AG09319 (cell line): ENCODE data around the gene HNRNPF.
A peak's percentile ranks its signal among the peaks of the same experiment; 100 is the strongest.

Source experiments
- DNase-seq: peaks from one replicate; pipeline ENCODE4 v3.0.0-alpha.2; 2010; ENCODE audit warnings: low read depth; ENCODE audit errors: extremely low read depth
- CTCF ChIP-seq: IDR thresholded peaks from 2 replicates; pipeline ENCODE4 v1.5.1; 2011; ENCODE audit warnings: low read depth, mild to moderate bottlenecking, inconsistent platforms, low read length, moderate library complexity

HNRNPF gene

GRCh38 chr10:43444897-43445466, 36.0 kb upstream of the HNRNPF start:
- no peak for TF ChIP-seq CTCF
- no peak for DNase-seq

GRCh38 chr10:43444323-43444722, 35.3 kb upstream of the HNRNPF start:
- DNase-seq = no peak

DNA sequence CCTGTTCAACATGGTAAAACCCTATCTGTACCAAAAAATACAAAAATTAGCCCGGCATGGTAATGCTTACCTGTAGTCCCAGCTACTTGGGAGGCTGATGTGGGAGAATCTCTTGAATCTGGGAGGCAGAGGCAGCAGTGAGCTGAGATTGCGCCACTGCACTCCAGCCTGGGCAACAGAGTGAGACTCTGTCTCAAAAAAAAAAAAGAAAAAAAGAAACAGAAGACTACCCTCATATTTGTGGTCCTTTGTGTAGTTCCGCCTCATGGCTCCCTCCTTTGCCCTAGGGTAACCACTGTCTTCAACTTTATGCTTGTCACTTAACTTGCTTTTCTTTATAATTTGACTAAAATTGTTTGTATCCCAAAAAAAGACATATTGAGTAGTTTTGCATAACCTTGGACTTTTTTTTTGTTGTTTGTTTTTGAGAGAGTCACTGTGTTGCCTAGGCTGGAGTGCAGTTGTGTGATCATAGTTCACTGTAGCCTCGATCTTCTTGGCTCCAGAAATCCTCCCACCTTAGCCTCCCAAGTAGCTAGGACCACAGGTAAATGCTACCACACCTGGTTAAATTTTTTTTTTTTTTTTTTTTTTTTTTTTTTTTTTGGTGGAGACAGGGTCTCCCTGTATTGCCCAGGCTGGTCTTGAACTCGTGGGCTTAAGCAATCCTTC, 31.6 kb upstream of the HNRNPF start:
- no peak for DNase-seq
- TF ChIP-seq CTCF = no peak

More at GRCh38 chr10:43444323-43444722, 35.3 kb upstream of the HNRNPF start:
- no peak for TF ChIP-seq CTCF

DNA sequence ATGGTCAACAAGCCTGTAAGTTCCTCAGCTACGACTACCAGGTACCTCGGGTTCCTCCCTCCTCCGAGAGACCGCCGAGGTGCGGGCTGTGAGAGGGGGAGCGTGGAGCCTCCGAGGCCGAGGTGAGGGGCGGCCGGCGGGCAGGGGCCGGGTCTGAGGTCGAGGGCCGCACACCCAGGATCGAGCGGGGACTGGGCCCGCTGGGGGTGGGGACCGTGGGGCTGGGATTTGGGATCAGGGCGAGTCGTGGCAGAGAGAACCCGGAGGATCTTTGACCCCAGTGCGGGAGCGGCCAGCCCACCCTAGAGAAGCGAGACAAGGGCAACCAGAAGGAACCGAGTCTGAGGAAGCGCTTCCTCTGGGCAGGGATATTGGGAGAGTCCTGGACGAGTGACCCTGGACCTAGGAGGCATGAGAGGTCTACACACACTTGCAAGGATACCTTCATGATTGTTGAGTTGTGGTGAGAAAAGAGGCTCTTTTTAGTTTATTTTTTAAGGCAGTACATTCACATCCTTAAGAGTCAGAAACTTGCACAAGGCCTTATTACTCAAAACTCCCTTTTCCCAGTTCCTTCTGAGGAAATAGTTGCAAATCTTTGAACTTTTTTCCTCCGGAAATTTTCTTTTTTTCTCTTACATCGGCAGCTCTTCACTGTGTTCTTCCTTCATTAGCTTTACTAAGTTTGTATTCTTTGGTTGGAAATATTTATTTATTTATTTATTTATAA, 28.3 kb upstream of the HNRNPF start:
- DNase-seq = no peak
- TF ChIP-seq CTCF = no peak

DNA sequence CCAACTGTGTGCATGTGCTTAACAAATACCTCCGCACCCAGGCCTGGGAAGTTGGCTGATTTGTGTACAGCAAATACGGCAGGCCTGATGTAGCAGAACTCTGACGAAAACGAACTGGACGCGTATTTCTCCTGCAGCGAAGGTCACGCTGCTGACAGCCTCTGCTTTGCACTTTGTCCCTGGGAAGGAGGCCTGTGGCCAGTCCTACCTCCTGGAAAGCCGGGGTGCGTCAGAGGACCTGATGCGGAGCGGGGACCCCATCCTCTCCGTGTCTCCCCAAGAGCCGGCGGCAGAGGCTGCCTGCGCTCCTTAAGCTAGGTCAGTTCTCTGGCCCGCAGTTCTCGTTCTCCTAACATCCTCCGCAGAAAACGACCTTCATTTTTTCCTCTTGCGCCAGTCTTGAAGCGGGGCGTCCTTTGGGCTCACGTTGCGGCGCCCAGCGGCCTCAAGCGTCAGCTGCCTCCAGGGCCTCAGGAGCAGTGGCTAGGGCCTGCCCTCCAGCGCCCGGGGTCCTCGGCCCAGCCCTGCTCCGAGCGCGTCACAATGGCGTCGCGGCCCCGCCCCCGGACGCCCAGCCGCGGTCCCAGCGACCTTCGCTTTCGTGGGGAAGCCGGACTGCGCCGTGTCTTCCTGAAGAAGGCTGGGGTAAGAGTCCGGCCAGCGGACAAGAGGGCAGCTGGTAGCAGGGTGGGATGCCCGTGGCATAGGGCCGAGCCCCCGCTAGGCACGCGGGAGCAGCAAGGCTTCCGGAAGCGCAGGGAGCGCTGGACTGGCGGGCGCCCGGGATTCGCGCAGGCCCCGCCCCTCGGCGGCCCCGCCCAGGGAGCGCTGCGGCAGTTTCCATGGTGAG, 27.5 kb upstream of the HNRNPF start, which contains the start of gene ZNF487:
ZNF487 (plus strand) TSS at position 821 of the 850 bp plus-strand sequence. CDS start 38,703 bp downstream, outside the sequence.
- peak; percentile 74 for DNase-seq
- TF ChIP-seq CTCF = peak; percentile 21

DNA sequence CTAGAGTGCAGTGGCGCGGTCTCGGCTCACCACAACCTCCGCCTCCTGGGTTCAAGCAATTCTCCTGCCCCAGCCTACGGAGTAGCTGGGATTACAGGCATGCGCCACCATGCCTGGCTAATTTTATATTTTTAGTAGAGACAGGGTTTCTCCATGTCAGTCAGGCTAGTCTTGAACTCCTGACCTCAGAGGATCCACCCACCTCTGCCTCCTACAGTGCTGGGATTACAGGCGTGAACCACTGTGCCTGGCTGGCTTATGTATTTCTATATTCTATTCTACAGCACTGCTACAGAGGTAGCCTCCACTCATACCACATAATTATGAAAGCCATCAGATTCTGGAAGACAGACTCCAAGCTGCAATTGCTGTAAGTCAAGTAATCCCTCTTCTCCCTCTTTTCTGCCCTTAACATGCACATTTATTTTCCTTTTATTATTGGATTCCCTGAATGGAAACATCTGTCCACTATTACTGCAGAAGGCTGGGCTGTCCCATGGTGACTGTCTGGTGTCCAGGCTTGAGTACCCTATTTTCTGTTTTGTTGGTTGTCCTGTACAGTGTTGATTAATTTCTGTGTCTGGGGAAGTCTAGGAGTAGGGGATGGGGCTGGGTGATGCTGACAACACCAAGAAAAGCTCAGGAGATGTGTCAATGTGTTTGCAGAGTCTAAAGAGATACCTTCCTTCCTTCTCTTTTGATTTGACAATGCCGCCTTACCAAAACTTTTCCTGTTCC, 22.1 kb upstream of the HNRNPF start:
- DNase-seq = no peak
- TF ChIP-seq CTCF = no peak
